GM21526 (cell line): ENCODE data around the gene SMYD3.

ENCODE experiments used
- ATAC-seq: cut with Tn5 transposase; IDR thresholded peaks from one replicate; pipeline ENCODE4 v1.9.1; 2021; ENCODE audit warnings: moderate library complexity; ENCODE audit not compliant: unreplicated experiment, low FRiP score

The SMYD3 gene

DNA sequence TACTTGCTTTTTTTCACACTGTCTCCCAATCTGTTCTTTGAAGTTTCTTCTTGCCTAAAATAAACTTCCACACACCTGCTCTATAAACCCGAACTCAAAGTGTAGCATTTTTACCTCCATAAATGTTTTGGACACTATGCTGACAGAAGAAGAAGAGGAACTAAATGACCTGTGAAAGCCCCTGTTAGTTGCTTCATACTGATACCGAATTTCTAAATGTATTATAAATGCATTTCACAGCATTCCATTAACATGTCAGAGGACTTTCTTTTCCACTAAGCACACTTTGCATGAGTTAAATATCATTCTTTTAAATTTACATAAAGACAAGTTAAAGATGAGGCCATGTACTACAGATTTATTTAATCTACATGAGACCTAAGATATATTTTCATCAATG is 281.0 kb downstream of the SMYD3 start:
- ATAC-seq = no peak

- no peak for ATAC-seq
Measured at GRCh38 chr1:246221485-246222255, 285.4 kb downstream of the SMYD3 start.

DNA sequence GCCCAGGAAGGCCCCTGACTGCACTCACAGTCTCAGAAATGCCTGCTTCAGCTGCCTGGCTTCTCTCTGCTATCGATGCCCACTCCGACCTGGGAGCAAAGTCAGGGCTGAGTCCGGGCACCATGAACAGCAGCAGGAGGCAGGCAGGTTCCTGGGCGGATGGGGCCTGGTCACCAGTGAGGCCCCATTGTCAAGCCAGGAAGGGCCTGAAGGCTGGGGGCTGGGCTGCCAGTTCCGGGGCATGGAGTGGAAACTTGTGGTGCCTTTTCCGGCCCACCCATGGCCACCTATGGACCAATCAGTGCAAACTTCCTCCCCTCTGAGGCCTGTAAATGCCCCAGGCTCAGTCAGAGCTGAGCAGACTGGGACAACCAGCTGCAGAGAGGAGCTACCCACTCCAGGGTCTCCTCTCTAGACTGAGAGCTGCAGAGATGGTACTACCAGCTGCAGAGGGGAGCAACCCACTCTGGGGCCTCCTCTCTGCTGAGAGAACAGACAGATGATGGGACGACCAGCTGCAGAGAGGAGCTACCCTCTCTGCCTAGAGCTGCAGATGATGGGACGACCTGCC is 286.5 kb downstream of the SMYD3 start:
- no peak for ATAC-seq

GRCh38 chr1:246219508-246220030 is 287.5 kb downstream of the SMYD3 start:
- no peak for ATAC-seq

DNA sequence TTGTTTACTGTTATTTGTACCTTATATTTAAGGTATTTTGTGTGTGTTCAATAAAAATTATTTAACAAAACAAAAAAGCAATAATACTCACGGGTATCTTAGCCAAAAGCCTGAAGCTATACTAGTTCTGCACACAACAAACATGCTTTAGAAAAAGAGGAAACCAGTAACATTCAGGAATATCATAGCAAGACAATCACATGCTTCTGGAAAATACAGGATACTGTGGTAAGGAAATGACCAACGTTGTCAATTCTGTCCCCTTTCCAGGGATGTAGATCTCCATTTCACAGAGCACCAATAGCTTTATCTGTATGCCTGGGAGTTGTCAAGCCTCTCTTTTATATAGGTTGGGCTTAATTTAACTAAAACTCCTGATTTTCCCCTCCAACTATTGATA is 288.4 kb downstream of the SMYD3 start:
- no peak for ATAC-seq

GRCh38 chr1:246216906-246217305 is 290.2 kb downstream of the SMYD3 start:
- ATAC-seq = no peak

- no peak for ATAC-seq
Measured at GRCh38 chr1:246215510-246215903, 291.6 kb downstream of the SMYD3 start.

DNA sequence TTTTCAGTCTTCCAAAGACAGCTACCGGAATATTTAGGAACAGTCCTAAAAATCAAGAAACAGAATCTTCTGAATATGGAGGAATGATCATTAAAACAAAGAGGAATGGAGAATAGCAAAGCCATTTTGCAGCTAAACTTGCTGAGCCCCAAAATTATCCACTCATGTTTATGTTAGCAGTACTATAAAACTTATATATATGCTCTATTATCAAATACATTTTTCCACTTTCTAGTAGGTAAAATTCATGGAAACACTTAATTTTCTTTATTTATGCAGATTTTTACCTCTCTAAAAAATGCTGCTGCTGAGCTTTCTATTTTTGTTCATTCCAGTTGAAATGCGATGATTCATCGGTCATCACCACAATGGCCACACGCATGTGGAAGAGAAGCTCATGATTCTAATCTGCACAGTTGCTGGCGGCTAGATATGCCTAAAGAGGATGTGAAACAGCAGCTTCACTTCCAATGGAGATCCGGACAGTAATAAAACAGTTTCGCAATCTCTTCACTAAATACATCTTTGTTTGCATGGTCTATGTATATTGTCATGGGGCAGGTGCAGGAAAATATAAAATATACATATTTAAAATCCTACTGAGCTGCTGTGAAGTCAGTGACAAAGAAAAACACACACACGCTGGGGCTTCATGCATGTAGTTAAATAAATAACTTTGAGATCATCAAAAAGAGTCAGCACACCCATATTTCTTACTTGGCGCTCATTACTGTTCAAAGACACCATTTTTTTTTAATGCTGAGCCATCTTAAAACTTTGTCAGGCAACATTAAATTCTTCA is 292.2 kb downstream of the SMYD3 start:
- ATAC-seq = peak; percentile 89

DNA sequence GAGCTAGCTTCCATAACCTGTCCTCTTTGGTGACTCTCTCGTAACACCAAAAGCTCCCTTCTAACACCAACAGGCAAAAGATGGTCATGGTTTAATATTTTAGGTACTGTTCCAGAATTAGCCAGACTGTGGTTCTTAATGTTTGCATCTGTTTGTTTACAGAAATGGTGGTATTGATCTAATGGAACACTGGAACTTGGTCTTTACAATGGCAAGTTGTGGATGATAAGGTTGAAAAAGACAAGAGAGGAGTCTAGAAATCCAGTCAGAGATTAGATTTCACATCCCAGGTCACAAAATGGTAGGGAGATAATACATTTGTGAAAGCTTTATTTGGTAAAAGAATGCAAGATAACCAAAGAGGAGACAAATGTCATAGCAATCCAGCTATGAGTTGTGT is 293.1 kb downstream of the SMYD3 start:
- no peak for ATAC-seq

- no peak for ATAC-seq
Measured at GRCh38 chr1:246213502-246213901, 293.6 kb downstream of the SMYD3 start.

DNA sequence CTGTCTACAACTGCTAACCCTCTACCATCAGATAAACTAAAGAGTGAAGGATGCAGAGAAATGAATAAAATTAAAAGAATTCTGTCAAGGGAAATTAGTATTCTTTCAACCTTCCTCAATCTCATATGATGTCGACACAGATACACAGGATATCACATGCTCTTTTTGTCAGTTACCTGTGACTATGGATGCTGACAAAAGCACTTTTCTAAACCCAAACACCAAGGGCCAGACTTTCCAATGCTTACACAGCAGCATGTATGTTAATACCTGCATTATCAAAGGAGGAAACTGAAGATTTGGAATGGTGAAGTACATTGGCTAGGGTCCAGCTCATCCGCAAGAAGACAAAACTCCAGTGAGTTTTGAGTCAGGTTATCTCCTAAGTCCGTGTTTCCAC is 294.0 kb downstream of the SMYD3 start:
- ATAC-seq = no peak

DNA sequence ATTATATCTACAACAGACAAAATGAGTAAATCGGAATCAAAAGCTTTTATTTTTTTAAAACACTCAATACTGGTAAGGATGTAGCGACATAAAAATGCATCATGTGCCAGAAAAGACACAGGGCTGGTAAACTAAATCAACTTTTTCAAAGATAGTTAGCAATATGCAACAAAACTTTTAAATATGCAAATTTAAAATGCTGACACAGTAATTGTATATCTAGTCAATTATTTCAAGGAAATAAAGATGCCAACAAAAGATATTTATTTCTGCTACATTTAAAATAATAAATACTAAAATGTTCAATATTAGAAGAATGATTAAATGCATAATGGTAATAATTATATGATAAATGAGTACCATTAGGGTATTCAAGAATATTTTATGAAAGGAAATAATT is 295.1 kb downstream of the SMYD3 start:
- ATAC-seq = no peak

- ATAC-seq = no peak
Measured at GRCh38 chr1:246210756-246211155, 296.3 kb downstream of the SMYD3 start.

DNA sequence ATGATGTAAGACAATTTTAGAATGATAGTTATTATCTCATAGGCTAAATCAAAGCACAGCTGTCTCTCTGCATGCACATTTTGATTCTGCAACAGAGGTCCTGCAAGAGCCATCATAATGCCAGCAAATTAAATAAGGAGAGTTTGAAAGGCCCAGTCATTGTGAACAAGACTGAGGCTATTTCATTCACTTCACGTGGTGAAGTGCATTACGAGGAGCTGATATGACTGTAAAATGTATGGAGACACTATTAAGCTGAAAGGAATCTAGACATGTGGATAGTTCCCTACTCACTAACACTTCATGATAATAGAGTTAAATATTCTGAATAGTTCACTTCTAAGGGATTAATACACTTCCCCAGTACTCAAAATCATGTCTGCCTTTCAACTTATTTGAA is 299.0 kb downstream of the SMYD3 start:
- no peak for ATAC-seq

- ATAC-seq = no peak
Measured at GRCh38 chr1:246203180-246203579, 303.9 kb downstream of the SMYD3 start.

GRCh38 chr1:246200738-246201137 is 306.3 kb downstream of the SMYD3 start:
- no peak for ATAC-seq

GRCh38 chr1:246200225-246200624 is 306.9 kb downstream of the SMYD3 start:
- ATAC-seq = no peak

DNA sequence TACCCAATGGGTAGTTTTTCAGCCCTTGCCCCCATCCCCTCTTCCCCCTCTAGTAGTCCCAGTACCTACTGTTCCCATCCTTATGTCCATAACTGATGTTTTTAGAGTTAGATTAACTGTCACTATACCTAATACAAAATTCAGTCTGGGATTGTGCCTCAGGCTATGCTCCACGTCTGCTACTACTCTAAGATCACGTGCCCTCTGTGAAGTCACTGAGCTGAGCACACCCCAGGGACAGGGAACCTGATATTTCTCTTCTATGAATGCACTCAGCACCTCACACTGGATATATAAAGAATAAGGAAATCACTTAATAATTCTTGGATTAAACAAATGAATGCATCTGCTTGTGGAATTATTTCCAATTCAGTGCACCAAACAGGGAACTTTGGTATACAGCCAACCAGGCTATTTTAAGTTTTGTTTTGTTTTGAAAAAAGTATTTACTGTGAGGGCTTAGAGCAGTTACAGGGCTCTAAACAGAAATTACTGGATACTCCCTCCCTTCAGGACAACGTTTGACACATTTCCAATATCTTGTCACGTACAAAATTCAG is 307.9 kb downstream of the SMYD3 start:
- no peak for ATAC-seq

- no peak for ATAC-seq
Measured at GRCh38 chr1:246198115-246198816, 308.8 kb downstream of the SMYD3 start.

GRCh38 chr1:246197076-246197475 is 310.0 kb downstream of the SMYD3 start:
- ATAC-seq = no peak
